ENCODE data around the gene SURF1. TPM values are rescaled to one million over a fixed set of nuclear protein-coding genes. Genes with fewer than 3 reads are reported as not detected.

The SURF1 gene

GRCh38 chr9:133304158-133304470 is 52.2 kb downstream of the SURF1 start:
- no peak overlapping the region for H2AFZ ChIP-seq (ENCODE audit: low read depth, low read length)
- no peak overlapping the region for H3K4me3 ChIP-seq (ENCODE audit: insufficient read depth in 1 of 2, low read depth in 1 of 2, low read length in 2 of 2)
- H3K23ac ChIP-seq (ENCODE audit: low read length in 2 of 2) = no peak overlapping the region
- H3K4me1 ChIP-seq (ENCODE audit: control insufficient read depth, insufficient read depth, low read depth, low read length) = peaks cover 12% of the 10 kb centered on the region
- no peak overlapping the region for H2AK5ac ChIP-seq (ENCODE audit: low read length, severe bottlenecking)
- H2BK12ac ChIP-seq (ENCODE audit: low read length in 2 of 2) = no peak overlapping the region
- no peaks in the 10 kb centered on the region for H3K36me3 ChIP-seq (ENCODE audit: control insufficient read depth in 1 of 2, insufficient read depth in 2 of 2, low read depth in 1 of 2, low read length in 2 of 2)
- H3K9me3 ChIP-seq (ENCODE audit: control insufficient read depth, low read length) = no peaks in the 10 kb centered on the region
- no peak overlapping the region for H3K27ac ChIP-seq (ENCODE audit: low read length, poor library complexity, severe bottlenecking)
- no peak overlapping the region for H4K91ac ChIP-seq (ENCODE audit: low read length)
- H2BK120ac ChIP-seq (ENCODE audit: low read depth, low read length) = no peak overlapping the region
- no peak overlapping the region for H3K14ac ChIP-seq (ENCODE audit: low read length in 2 of 2)
- no peak overlapping the region for H3K9ac ChIP-seq (ENCODE audit: low read length)
- no peak overlapping the region for H4K8ac ChIP-seq (ENCODE audit: low read length)
- no peak overlapping the region for H3K4ac ChIP-seq (ENCODE audit: low read depth in 1 of 2, low read length in 2 of 2)
- no peak for DNase-seq
- H2BK15ac ChIP-seq (ENCODE audit: low read depth, poor library complexity, severe bottlenecking) = no peak overlapping the region
- H3K4me2 ChIP-seq (ENCODE audit: low read length, poor library complexity, severe bottlenecking) = no peak overlapping the region
- H3K79me1 ChIP-seq (replicated peaks; ENCODE audit: low read length, poor library complexity, severe bottlenecking) = no peaks in the 10 kb centered on the region
- 82% methylated on average over 13 of the region's 13 CpGs for WGBS
- H2BK5ac ChIP-seq (ENCODE audit: low read depth, low read length, poor library complexity, severe bottlenecking) = no peak overlapping the region
- peaks cover 3 to 63% of the 10 kb centered on the region in 2 experiments for H3K27me3 ChIP-seq (ENCODE audit: control insufficient read depth in 1 of 2, insufficient read depth in 1 of 2, low read length in 2 of 2)
- no peak overlapping the region for H3K18ac ChIP-seq (ENCODE audit: low read depth in 1 of 2, low read length in 2 of 2)

GRCh38 chr9:133303266-133304157 is 52.8 kb downstream of the SURF1 start:
- no peak overlapping the region for H2BK15ac ChIP-seq (ENCODE audit: low read depth, poor library complexity, severe bottlenecking)
- no peaks in the 10 kb centered on the region for H3K36me3 ChIP-seq (ENCODE audit: control insufficient read depth in 1 of 2, insufficient read depth in 2 of 2, low read depth in 1 of 2, low read length in 2 of 2)
- peaks cover 6 to 66% of the 10 kb centered on the region in 2 experiments for H3K27me3 ChIP-seq (ENCODE audit: control insufficient read depth in 1 of 2, insufficient read depth in 1 of 2, low read length in 2 of 2)
- 74% methylated on average over 20 of the region's 26 CpGs for WGBS
- H3K9ac ChIP-seq (ENCODE audit: low read length) = no peak overlapping the region
- H3K4ac ChIP-seq (ENCODE audit: low read depth in 1 of 2, low read length in 2 of 2) = no peak overlapping the region
- H3K27ac ChIP-seq (ENCODE audit: low read length, poor library complexity, severe bottlenecking) = no peak overlapping the region
- no peak overlapping the region for H2BK12ac ChIP-seq (ENCODE audit: low read length in 2 of 2)
- no peak overlapping the region for H3K23ac ChIP-seq (ENCODE audit: low read length in 2 of 2)
- H4K91ac ChIP-seq (ENCODE audit: low read length) = no peak overlapping the region
- no peak overlapping the region for H4K8ac ChIP-seq (ENCODE audit: low read length)
- H3K18ac ChIP-seq (ENCODE audit: low read depth in 1 of 2, low read length in 2 of 2) = no peak overlapping the region
- H3K4me3 ChIP-seq (ENCODE audit: insufficient read depth in 1 of 2, low read depth in 1 of 2, low read length in 2 of 2) = no peak overlapping the region
- no peaks in the 10 kb centered on the region for H3K79me1 ChIP-seq (replicated peaks; ENCODE audit: low read length, poor library complexity, severe bottlenecking)
- no peak overlapping the region for H2BK5ac ChIP-seq (ENCODE audit: low read depth, low read length, poor library complexity, severe bottlenecking)
- no peak for DNase-seq
- no peak overlapping the region for H2BK120ac ChIP-seq (ENCODE audit: low read depth, low read length)
- H3K14ac ChIP-seq (ENCODE audit: low read length in 2 of 2) = no peak overlapping the region
- peaks cover 12% of the 10 kb centered on the region for H3K4me1 ChIP-seq (ENCODE audit: control insufficient read depth, insufficient read depth, low read depth, low read length)
- H2AK5ac ChIP-seq (ENCODE audit: low read length, severe bottlenecking) = no peak overlapping the region
- no peaks in the 10 kb centered on the region for H3K9me3 ChIP-seq (ENCODE audit: control insufficient read depth, low read length)
- no peak overlapping the region for H2AFZ ChIP-seq (ENCODE audit: low read depth, low read length)
- H3K4me2 ChIP-seq (ENCODE audit: low read length, poor library complexity, severe bottlenecking) = no peak overlapping the region

Small RNAs within 50 kb of the gene (small RNA-seq; reads per million reads assigned to genes)
- gene RF00019 (ENCODE audit: low read depth) = not detected
- gene SNORD24 (ENCODE audit: low read depth) = not detected
- gene SNORD36A (ENCODE audit: low read depth) = not detected
- not detected for gene SNORD36B (ENCODE audit: low read depth)
- not detected for gene SNORD36C (ENCODE audit: low read depth)
